Spleen (tissue), 7 donors: Measurements from ENCODE around the gene DMGDH.

Source experiments
- POLR2A ChIP-seq, 3 donors: fragments of 450-650 bp; IDR thresholded peaks; one replicate each; pipeline ENCODE4 v1.5.1; 2017; ENCODE audit warnings: antibody characterized with exemption in 3 of 3, mild to moderate bottlenecking in 1 of 3
- TF ChIP-seq, protein P1 (sequence below), 11 experiments: fragments of 200-600 bp in 7 of 11; fragments of 450-650 bp in 4 of 11; sonication (generic) in 4 of 11; IDR thresholded peaks in 8 of 11; conservative IDR thresholded peaks in 3 of 11; 1 replicate in 7 of 11; 2 replicates in 4 of 11; pipeline versions ENCODE4 v1.4.0 to v1.8.0; 2016 to 2021; ENCODE audit warnings: antibody characterized with exemption in 11 of 11, inconsistent platforms in 4 of 11, mild to moderate bottlenecking in 1 of 11
- donor health status: DM: no; HTN: no; CAD: no; lungs with moderate emphysema.
- donor health status: DM: no; HTN: no; CAD: no.
- donor health status: DM: no; HTN: no; CAD: no.

DNA sequence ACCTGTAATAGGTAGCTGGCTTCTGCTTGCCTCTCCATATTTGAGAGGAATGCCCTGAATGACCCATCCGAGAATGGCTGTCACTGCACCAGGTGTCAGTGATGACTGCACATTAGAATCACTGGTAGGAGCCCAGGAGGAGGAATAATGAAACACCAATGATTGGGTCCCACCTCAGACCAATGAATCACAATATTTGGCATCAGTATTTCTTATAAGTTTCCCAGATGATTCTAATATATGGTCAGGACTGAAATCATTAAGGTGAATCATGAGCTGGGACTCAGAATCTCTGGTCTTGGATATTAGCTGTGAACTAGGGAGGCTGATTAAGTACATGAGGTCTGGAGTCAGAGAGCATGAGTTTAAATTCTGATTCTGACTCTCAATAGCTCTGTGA lies 107.7 kb downstream of the DMGDH start:
- TF ChIP-seq, protein P1, sequence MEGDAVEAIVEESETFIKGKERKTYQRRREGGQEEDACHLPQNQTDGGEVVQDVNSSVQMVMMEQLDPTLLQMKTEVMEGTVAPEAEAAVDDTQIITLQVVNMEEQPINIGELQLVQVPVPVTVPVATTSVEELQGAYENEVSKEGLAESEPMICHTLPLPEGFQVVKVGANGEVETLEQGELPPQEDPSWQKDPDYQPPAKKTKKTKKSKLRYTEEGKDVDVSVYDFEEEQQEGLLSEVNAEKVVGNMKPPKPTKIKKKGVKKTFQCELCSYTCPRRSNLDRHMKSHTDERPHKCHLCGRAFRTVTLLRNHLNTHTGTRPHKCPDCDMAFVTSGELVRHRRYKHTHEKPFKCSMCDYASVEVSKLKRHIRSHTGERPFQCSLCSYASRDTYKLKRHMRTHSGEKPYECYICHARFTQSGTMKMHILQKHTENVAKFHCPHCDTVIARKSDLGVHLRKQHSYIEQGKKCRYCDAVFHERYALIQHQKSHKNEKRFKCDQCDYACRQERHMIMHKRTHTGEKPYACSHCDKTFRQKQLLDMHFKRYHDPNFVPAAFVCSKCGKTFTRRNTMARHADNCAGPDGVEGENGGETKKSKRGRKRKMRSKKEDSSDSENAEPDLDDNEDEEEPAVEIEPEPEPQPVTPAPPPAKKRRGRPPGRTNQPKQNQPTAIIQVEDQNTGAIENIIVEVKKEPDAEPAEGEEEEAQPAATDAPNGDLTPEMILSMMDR (IDR thresholded peaks at IDR 0.05 in 8 of 11, conservative IDR thresholded peaks at IDR 0.05 in 3 of 11) = no peak
- no peak for TF ChIP-seq POLR2A (IDR thresholded peaks at IDR 0.05)
